HepG2 (cell line): ENCODE data around the gene PPP2R1B. TPM values are rescaled to one million over a fixed set of nuclear protein-coding genes. Genes with fewer than 3 reads are reported as not detected.

Experiments
- E2F5 ChIP-seq: sonication (generic); formaldehyde crosslinking; conservative IDR thresholded peaks from 2 replicates; pipeline ENCODE4 v1.4.0; 2020; ENCODE audit warnings: missing genetic modification reagents
- EZH2 ChIP-seq: conservative IDR thresholded peaks from 2 replicates; pipeline ENCODE4 v1.6.1; 2012; ENCODE audit warnings: mild to moderate bottlenecking, low read depth, low read length, moderate library complexity
- IKZF5 ChIP-seq: IDR thresholded peaks from 2 replicates; pipeline ENCODE4 v1.6.1; 2018; ENCODE audit warnings: missing genetic modification reagents, mild to moderate bottlenecking, missing compliant biosample characterization
- NFAT5 ChIP-seq: sonication (generic); formaldehyde crosslinking; IDR thresholded peaks from 2 replicates; pipeline ENCODE4 v1.4.0; 2020; ENCODE audit warnings: missing genetic modification reagents
- RFXAP ChIP-seq: sonication (generic); formaldehyde crosslinking; IDR thresholded peaks from 2 replicates; pipeline ENCODE4 v1.4.0; 2020; ENCODE audit warnings: missing genetic modification reagents, borderline replicate concordance
- SMAD3 ChIP-seq: sonication (generic); formaldehyde crosslinking; IDR thresholded peaks from 2 replicates; pipeline ENCODE4 v1.4.0; 2020; ENCODE audit warnings: missing genetic modification reagents
- XBP1 ChIP-seq: sonication (generic); formaldehyde crosslinking; IDR thresholded peaks from 2 replicates; pipeline ENCODE4 v1.5.0; 2020; ENCODE audit warnings: missing genetic modification reagents
- ZNF318 ChIP-seq: sonication (generic); formaldehyde crosslinking; IDR thresholded peaks from 2 replicates; pipeline ENCODE4 v1.4.0; 2020; ENCODE audit warnings: mild to moderate bottlenecking, missing genetic modification reagents
- ZNF326 ChIP-seq: sonication (generic); formaldehyde crosslinking; IDR thresholded peaks from 2 replicates; pipeline ENCODE4 v1.4.0; 2020; ENCODE audit warnings: missing genetic modification reagents, borderline replicate concordance
- ZNF414 ChIP-seq: sonication (generic); formaldehyde crosslinking; IDR thresholded peaks from 2 replicates; pipeline ENCODE4 v1.5.0; 2020; ENCODE audit warnings: missing genetic modification reagents
- ZNF639 ChIP-seq: conservative IDR thresholded peaks from 2 replicates; pipeline ENCODE4 v1.6.1; 2018; ENCODE audit warnings: missing genetic modification reagents
- ZNF674 ChIP-seq: sonication (generic); formaldehyde crosslinking; IDR thresholded peaks from 2 replicates; pipeline ENCODE4 v1.5.0; 2020; ENCODE audit warnings: low read depth, mild to moderate bottlenecking, missing genetic modification reagents
- polyA plus RNA-seq, 8 experiments: library from polyadenylated mRNA; depleted of rRNA in 3 of 8; stranded (reverse) in 7 of 8; unstranded in 1 of 8; fragments of >200 nt; fragmentation: Illumina TruSeq in 4 of 8; extraction: Trizol in 4 of 8; gene quantifications; 2 replicates each; pipeline versions ENCODE4 v1.2.1 to v1.2.3, GENCODE V29; 2011 to 2016; ENCODE audit warnings: low read depth in 4 of 8, missing spikeins in 1 of 8, mixed read lengths in 1 of 8; ENCODE audit not compliant: insufficient read depth in 1 of 8
- total RNA-seq, 5 experiments: library from RNA; depleted of rRNA; stranded (reverse); fragments of >200 nt; fragmentation: Illumina TruSeq; extraction: Trizol; gene quantifications; 2 replicates each; pipeline ENCODE4 v1.2.3, GENCODE V29; 2016; ENCODE audit warnings: low read depth in 1 of 5

Gene PPP2R1B
- total and polyA plus RNA-seq, 2 of the 13 experiments (the other 11 are each of a cell fraction or from before 2014, with no cell fraction given), result 22.1 to 56.8 TPM

GRCh38 chr11:111726301-111726713 lies 39.9 kb downstream of the PPP2R1B start (continued):
- TF ChIP-seq RFXAP (CRISPR knock-in tag), result no peak
- TF ChIP-seq IKZF5 (CRISPR knock-in tag), result peak; percentile 53; the same call in 1 of the 2 replicates
- no peak for TF ChIP-seq EZH2
- TF ChIP-seq ZNF639 (CRISPR knock-in tag), result no peak
- TF ChIP-seq ZNF326 (CRISPR knock-in tag), result no peak
- peak; percentile 82 for TF ChIP-seq SMAD3 (CRISPR knock-in tag)
- no peak for TF ChIP-seq XBP1 (CRISPR knock-in tag)
- TF ChIP-seq ZNF318 (CRISPR knock-in tag), result no peak
- TF ChIP-seq E2F5 (CRISPR knock-in tag), result no peak
- TF ChIP-seq NFAT5 (CRISPR knock-in tag), result no peak
- TF ChIP-seq ZNF414, result peak; percentile 53; the same call in 1 of the 2 replicates
- TF ChIP-seq ZNF674 (CRISPR knock-in tag), result no peak
